ENCODE results near the gene SCNN1B. TPM values are rescaled to one million over a fixed set of nuclear protein-coding genes. Genes with fewer than 3 reads are reported as not detected.

Gene SCNN1B
- total and polyA plus RNA-seq, 11 donors = 0.15 to 1.1 (median 0.34) TPM; not detected in 6

DNA sequence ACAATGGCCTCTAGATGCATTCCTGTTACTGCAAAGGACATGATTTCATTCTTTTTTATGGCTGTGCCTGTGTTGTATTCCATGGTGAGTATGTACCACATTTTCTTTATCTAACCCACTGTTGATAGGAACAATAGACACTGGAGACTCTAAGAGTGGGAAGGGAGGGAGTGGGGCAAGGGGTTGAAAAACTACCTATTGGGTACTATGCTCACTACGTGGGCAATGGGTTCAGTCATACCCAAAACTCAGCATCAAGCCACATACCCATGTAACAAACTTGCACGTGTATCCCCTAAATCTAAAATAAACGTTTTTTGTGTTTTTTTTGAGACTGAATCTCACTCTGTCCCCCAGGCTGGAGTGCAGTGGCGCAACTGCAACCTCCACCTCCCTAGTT, 47.1 kb upstream of the SCNN1B start:
- H3K9me3 ChIP-seq = peaks cover 0 to 1% (median 0%) of the 10 kb centered on the region in 12 donors
- WGBS, 4 donors = 52 to 60% (median 58%) methylated on average over 4 of the region's 4 CpGs
- H3K4me1 ChIP-seq = no peaks in the 10 kb centered on the region
- no peak overlapping the region for H3K27ac ChIP-seq
- DNase-seq = no peak
- H3K27me3 ChIP-seq = peaks cover 0 to 3% (median 0%) of the 10 kb centered on the region in 9 donors
- H3K4me3 ChIP-seq = no peak overlapping the region
- intact Hi-C loops (cut with DNase I) = no loop called here
- TF ChIP-seq POLR2A (IDR thresholded peaks at IDR 0.05) = no peak
- TF ChIP-seq, protein P1, sequence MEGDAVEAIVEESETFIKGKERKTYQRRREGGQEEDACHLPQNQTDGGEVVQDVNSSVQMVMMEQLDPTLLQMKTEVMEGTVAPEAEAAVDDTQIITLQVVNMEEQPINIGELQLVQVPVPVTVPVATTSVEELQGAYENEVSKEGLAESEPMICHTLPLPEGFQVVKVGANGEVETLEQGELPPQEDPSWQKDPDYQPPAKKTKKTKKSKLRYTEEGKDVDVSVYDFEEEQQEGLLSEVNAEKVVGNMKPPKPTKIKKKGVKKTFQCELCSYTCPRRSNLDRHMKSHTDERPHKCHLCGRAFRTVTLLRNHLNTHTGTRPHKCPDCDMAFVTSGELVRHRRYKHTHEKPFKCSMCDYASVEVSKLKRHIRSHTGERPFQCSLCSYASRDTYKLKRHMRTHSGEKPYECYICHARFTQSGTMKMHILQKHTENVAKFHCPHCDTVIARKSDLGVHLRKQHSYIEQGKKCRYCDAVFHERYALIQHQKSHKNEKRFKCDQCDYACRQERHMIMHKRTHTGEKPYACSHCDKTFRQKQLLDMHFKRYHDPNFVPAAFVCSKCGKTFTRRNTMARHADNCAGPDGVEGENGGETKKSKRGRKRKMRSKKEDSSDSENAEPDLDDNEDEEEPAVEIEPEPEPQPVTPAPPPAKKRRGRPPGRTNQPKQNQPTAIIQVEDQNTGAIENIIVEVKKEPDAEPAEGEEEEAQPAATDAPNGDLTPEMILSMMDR (IDR thresholded peaks at IDR 0.05) = no peak
- no peaks in the 10 kb centered on the region for H3K36me3 ChIP-seq
- no peak for ATAC-seq

DNA sequence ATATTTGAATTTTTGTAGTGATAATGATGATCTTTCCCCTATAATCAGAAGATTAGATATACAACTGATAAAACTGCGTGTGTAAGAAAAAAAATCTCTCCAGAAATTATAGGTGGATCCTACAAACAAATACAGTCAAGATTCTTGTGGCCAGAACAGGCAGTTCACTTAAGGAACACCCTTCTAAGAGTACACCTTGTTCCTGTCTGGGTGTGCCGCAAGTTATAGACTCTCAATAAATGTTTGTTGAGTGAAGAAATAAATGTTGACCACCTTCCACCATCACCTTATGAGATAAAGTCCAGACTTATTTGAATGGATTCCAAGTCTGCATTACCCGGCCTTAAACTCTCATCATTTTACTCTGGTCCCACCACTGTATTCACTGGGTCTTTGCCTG, 45.7 kb upstream of the SCNN1B start:
- Histone ChIP-seq H3K27me3 (peaks cover 0 to 3% (median 0%) of the 10 kb centered on the region in 9 donors), H3K4me3 (no peak overlapping the region), H3K4me1 (no peaks in the 10 kb centered on the region), H3K27ac (no peak overlapping the region), H3K36me3 (no peaks in the 10 kb centered on the region), H3K9me3 (no peaks in the 10 kb centered on the region)
- ATAC-seq (no peak), DNase-seq (no peak)
- TF ChIP-seq, protein P1 (IDR thresholded peaks at IDR 0.05) = no peak
- no peak for TF ChIP-seq POLR2A (IDR thresholded peaks at IDR 0.05)
- intact Hi-C loops (cut with DNase I) = no loop called here
- 54 to 67% (median 61%) methylated on average over 3 of the region's 3 CpGs for WGBS, 4 donors

DNA sequence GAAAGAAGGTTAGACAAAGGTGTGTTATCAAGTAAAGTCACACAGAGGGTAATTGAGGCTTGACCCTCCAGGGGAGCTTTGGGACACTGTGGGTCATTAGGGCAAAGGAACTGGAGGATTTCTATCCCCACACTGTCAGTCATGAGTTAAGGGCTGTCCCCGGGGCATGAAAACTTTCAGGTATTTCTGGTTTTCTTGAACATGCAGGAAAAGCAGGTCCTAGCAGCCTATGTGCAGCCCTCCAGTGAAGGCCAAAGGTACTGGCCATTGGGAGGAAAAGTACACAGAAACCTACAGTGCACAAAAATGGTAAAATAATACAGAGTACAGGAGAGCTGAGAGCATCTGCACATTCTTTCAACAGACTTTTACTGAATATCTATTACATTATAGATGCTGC, 44.4 kb upstream of the SCNN1B start:
- intact Hi-C loops (cut with DNase I) = no loop called here
- 75 to 100% (median 86%) methylated on average over 1 of the region's 1 CpG for WGBS, 4 donors
- Histone ChIP-seq H3K27ac (no peak overlapping the region), H3K4me3 (no peak overlapping the region), H3K4me1 (no peaks in the 10 kb centered on the region), H3K36me3 (no peaks in the 10 kb centered on the region), H3K9me3 (no peaks in the 10 kb centered on the region), H3K27me3 (peaks cover 0 to 3% (median 0%) of the 10 kb centered on the region in 9 donors)
- DNase-seq = no peak
- ATAC-seq = no peak
- TF ChIP-seq, protein P1 (IDR thresholded peaks at IDR 0.05) = no peak
- no peak for TF ChIP-seq POLR2A (IDR thresholded peaks at IDR 0.05)

DNA sequence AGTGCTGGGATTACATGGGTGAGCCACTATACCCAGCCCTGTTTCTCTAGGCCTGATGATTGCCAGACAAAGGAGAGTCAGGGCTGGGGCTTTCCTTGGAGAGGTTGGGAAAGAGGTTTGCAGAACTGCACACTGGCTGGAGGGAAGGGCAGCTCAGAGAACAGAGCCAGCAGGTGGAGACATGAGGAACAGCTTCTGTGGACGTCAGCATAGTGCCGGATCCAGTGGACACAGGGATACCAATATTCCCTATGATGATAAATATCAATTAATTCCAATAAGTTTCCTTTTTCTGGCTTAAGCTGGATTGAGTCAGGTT, 43.2 kb upstream of the SCNN1B start:
- no peaks in the 10 kb centered on the region for H3K4me1 ChIP-seq
- intact Hi-C loops (cut with DNase I) = no loop called here
- WGBS, 4 donors = 57 to 81% (median 76%) methylated on average over 2 of the region's 2 CpGs
- peaks cover 0 to under 1% (median 0%) of the 10 kb centered on the region in 9 donors for H3K27me3 ChIP-seq
- H3K27ac ChIP-seq = no peak overlapping the region
- H3K36me3 ChIP-seq = no peaks in the 10 kb centered on the region
- no peak for DNase-seq
- no peaks in the 10 kb centered on the region for H3K9me3 ChIP-seq
- TF ChIP-seq POLR2A (IDR thresholded peaks at IDR 0.05) = no peak
- TF ChIP-seq, protein P1 (IDR thresholded peaks at IDR 0.05) = no peak
- no peak for ATAC-seq
- no peak overlapping the region for H3K4me3 ChIP-seq
